NCI-H1092 (cell line): ENCODE measurements around the gene CNTFR.

Experiments used
- DNase-seq: peaks from one replicate; lab custom pipeline; 2025; lab: John Stamatoyannopoulos, UW

The CNTFR gene

GRCh38 chr9:34522971-34523797 is 66.3 kb downstream of the CNTFR start, which contains the start of gene ENHO:
Gene ENHO, minus strand, starts transcription at chr9:34522990. Its CDS starts 1,295 bp downstream, at chr9:34521695.
- DNase-seq: peak; percentile 92

- DNase-seq: no peak
Observed at GRCh38 chr9:34522091-34522887, 67.2 kb downstream of the CNTFR start.

- no peak for DNase-seq
Observed at GRCh38 chr9:34521406-34522045, 68.0 kb downstream of the CNTFR start.

- no peak for DNase-seq
Observed at GRCh38 chr9:34520505-34521385, 68.8 kb downstream of the CNTFR start.

- DNase-seq: no peak
Observed at GRCh38 chr9:34520096-34520495, 69.4 kb downstream of the CNTFR start.

GRCh38 chr9:34519321-34520020 is 70.1 kb downstream of the CNTFR start:
- DNase-seq: no peak

GRCh38 chr9:34518896-34519295 is 70.6 kb downstream of the CNTFR start:
- DNase-seq: no peak

- DNase-seq: no peak
Observed at GRCh38 chr9:34518110-34518616, 71.4 kb downstream of the CNTFR start.

GRCh38 chr9:34517185-34517584 is 72.3 kb downstream of the CNTFR start:
- DNase-seq: no peak

GRCh38 chr9:34515959-34516358 is 73.6 kb downstream of the CNTFR start:
- DNase-seq: no peak

- DNase-seq: no peak
Observed at GRCh38 chr9:34514816-34515215, 74.7 kb downstream of the CNTFR start.

GRCh38 chr9:34514401-34514800 is 75.1 kb downstream of the CNTFR start:
- no peak for DNase-seq

GRCh38 chr9:34513567-34514214 is 75.8 kb downstream of the CNTFR start:
- DNase-seq: no peak

GRCh38 chr9:34512131-34513078 is 77.1 kb downstream of the CNTFR start:
- DNase-seq: no peak

- no peak for DNase-seq
Observed at GRCh38 chr9:34510497-34511468, 78.7 kb downstream of the CNTFR start.

GRCh38 chr9:34508951-34509350 is 80.6 kb downstream of the CNTFR start:
- no peak for DNase-seq

GRCh38 chr9:34508463-34508862 is 81.1 kb downstream of the CNTFR start:
- DNase-seq: no peak

- DNase-seq: no peak
Observed at GRCh38 chr9:34507966-34508365, 81.6 kb downstream of the CNTFR start.
